Measurements from ENCODE around the gene MYBPC2.

DNA sequence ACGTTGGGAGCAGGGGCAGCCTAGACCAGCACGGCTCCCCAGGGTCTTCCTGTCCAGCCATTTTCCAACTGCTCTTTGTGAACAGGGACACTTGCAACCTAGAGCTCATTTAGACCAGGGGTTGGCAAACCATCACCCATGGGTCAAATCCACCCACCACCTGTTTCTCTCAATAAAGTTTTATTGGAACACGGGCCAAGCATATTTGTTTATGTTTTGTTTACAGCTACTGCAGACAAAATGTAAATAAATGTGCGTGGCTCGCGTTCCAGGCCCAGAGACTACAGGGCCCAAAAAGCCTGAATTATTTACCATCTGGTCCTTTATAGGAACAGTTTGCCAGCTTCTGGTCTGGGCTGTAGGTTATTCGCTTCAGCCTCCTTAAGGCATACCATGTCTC is 30.3 kb downstream of the MYBPC2 start:
- no peak for TF ChIP-seq POLR2A (IDR thresholded peaks at IDR 0.05)
- TF ChIP-seq, protein P1, sequence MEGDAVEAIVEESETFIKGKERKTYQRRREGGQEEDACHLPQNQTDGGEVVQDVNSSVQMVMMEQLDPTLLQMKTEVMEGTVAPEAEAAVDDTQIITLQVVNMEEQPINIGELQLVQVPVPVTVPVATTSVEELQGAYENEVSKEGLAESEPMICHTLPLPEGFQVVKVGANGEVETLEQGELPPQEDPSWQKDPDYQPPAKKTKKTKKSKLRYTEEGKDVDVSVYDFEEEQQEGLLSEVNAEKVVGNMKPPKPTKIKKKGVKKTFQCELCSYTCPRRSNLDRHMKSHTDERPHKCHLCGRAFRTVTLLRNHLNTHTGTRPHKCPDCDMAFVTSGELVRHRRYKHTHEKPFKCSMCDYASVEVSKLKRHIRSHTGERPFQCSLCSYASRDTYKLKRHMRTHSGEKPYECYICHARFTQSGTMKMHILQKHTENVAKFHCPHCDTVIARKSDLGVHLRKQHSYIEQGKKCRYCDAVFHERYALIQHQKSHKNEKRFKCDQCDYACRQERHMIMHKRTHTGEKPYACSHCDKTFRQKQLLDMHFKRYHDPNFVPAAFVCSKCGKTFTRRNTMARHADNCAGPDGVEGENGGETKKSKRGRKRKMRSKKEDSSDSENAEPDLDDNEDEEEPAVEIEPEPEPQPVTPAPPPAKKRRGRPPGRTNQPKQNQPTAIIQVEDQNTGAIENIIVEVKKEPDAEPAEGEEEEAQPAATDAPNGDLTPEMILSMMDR (IDR thresholded peaks at IDR 0.05): no peak
